SK-N-SH treated with all-trans-retinoic acid at 6 μM for 48 hours (cell line): Measurements from ENCODE around the gene ADM.
A peak's percentile ranks its signal among the peaks of the same experiment; 100 is the strongest.

Source experiments
- ATAC-seq: fragments of 200-7000 bp; cut with Tn5 transposase; 3 replicates; pipeline ENCODE4 v1.9.1; 2020; ENCODE audit warnings: mild to moderate bottlenecking, moderate library complexity
- ARNTL ChIP-seq: fragments of 450-650 bp; formaldehyde crosslinking; IDR thresholded peaks from 2 replicates; pipeline ENCODE4 v1.5.0; 2020; ENCODE audit warnings: low read depth, mild to moderate bottlenecking, moderate library complexity, borderline replicate concordance
- BACH2 ChIP-seq: fragments of 250-450 bp; sonication (Bioruptor Pico); IDR thresholded peaks from 2 replicates; pipeline ENCODE4 v1.9.0; 2021; ENCODE audit warnings: mild to moderate bottlenecking, borderline replicate concordance
- CSRNP3 ChIP-seq: fragments of 250-450 bp; sonication (Bioruptor Pico); IDR thresholded peaks from 2 replicates; pipeline ENCODE4 v1.5.1; 2021; ENCODE audit warnings: mild to moderate bottlenecking, moderate library complexity
- GLIS3 ChIP-seq: fragments of 250-450 bp; sonication (Bioruptor Pico); IDR thresholded peaks from 2 replicates; pipeline ENCODE4 v1.5.0; 2020; ENCODE audit warnings: mild to moderate bottlenecking, moderate library complexity
- OSR1 ChIP-seq: fragments of 250-450 bp; sonication (Bioruptor Pico); IDR thresholded peaks from 2 replicates; pipeline ENCODE4 v1.8.0; 2022; ENCODE audit warnings: moderate library complexity, mild to moderate bottlenecking, inconsistent platforms
- PPARA ChIP-seq: fragments of 250-450 bp; sonication (Bioruptor Pico); IDR thresholded peaks from 2 replicates; pipeline ENCODE4 v1.5.0; 2020; ENCODE audit warnings: mild to moderate bottlenecking, borderline replicate concordance
- RARB ChIP-seq: fragments of 250-450 bp; sonication (Bioruptor Pico); IDR thresholded peaks from 2 replicates; pipeline ENCODE4 v1.8.0; 2021; ENCODE audit warnings: mild to moderate bottlenecking, moderate library complexity
- ZC3H10 ChIP-seq: fragments of 250-450 bp; sonication (Bioruptor Pico); IDR thresholded peaks from 2 replicates; pipeline ENCODE4 v1.5.1; 2021; ENCODE audit warnings: mild to moderate bottlenecking, moderate library complexity
- ZFP3 ChIP-seq: fragments of 250-450 bp; sonication (Bioruptor Pico); IDR thresholded peaks from 2 replicates; pipeline ENCODE4 v1.5.0; 2020; ENCODE audit warnings: mild to moderate bottlenecking, moderate library complexity
- ZFP30 ChIP-seq: fragments of 450-650 bp; formaldehyde crosslinking; IDR thresholded peaks from 2 replicates; pipeline ENCODE4 v1.5.0; 2022; ENCODE audit warnings: mild to moderate bottlenecking, moderate library complexity
- ZNF70 ChIP-seq: fragments of 450-650 bp; formaldehyde crosslinking; IDR thresholded peaks from 2 replicates; pipeline ENCODE4 v1.5.0; 2020; ENCODE audit warnings: mild to moderate bottlenecking, moderate library complexity
- ZNF8 ChIP-seq: fragments of 450-650 bp; formaldehyde crosslinking; IDR thresholded peaks from 2 replicates; pipeline ENCODE4 v1.5.0; 2020; ENCODE audit warnings: mild to moderate bottlenecking, moderate library complexity
- TF ChIP-seq, protein P1 (sequence below): fragments of 250-450 bp; sonication (Bioruptor Pico); IDR thresholded peaks from 2 replicates; pipeline ENCODE4 v1.8.0; 2020; ENCODE audit warnings: mild to moderate bottlenecking, moderate library complexity, borderline replicate concordance
- TF ChIP-seq, protein P2 (sequence below): fragments of 250-450 bp; sonication (Bioruptor Pico); IDR thresholded peaks from 2 replicates; pipeline ENCODE4 v1.5.0; 2020; ENCODE audit warnings: mild to moderate bottlenecking, moderate library complexity

The ADM gene

GRCh38 chr11:10307022-10307399 lies 2.1 kb downstream of the ADM start (continued):
- no peak for TF ChIP-seq GLIS3 (CRISPR knock-in tag)
- no peak for TF ChIP-seq ZC3H10 (CRISPR knock-in tag)

DNA sequence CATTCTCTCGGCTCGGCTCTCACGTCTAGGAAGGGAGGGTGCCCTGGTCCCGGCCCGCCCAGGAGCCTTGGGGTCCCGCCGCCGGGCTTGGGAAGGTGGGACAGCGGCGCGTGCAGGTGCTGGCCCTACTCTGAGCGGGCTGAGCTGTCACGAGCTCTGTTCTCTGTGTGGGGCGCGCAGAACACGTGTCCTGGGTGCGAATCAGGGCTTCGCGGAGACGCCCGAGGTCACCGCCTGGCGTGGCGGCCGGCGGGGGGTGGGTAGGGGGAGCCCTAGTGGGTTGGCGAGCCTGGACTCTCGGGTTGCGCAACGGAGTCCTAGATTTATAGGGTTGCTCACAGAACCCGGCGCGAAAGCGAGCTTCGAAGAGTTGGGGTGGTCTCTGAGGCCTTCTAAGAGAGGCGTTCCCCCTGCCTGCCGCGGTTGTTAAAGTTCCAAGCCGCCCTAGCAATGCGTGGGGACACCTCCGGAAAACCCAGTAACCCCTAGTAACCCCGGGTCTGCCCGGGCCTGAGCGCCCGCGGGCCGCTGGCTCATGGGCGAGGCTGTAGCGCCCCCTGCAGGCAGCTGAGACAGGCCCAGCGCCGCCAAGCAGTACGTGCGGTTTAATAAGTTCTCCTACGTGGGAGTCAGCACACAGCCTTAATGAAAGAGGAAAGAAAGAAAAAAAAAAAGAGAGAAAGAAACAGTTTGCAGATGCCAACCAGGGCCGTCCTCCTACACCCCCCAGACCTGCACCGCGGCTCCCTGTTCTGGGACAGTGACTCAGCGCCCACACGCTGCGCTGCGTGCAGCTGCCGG lies 2.7 kb downstream of the ADM start:
- TF ChIP-seq ZFP3 (CRISPR knock-in tag) (0 out of 2 replicates have a peak, but pooled peaks have one; percentile 21), ZNF70 (CRISPR knock-in tag) (no peak), GLIS3 (CRISPR knock-in tag) (no peak; the same call in 1 of the 2 replicates)
- ATAC-seq, result peak; percentile 66

DNA sequence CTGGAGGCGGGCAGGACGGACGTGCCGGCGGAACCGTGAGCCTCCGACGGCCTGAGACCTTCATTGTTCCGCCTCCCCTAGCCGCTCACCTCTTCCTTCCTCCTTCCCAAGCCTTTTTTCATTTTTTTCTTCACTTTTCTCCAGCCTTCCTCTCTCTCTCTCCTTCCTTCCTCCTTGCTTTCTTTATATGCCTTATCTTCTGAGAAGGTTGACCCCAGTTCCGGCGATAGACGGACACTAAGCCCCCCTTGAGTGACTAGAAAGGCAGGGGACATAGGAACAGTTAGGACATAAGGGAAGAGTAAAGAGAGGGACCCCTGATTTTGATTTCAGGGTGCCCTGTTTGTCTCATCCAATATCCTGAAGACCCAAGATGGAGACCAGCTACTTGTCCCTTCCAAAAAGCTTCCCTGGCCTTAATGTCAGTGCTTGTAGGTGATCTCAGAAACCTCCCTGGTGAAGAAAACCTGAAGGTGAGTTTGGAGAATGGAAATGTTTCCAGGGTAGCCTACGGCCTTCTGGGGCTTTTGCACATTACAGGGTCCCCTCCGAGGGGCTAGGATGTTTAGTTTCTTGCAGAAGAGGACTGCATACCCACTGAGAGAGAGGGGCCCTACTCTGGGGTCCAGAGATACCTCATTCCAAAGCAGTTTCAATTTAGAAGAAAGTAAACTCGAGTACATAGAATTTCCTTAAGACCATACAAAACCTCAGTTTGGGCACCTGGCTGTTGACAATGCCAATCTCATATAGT lies 3.5 kb downstream of the ADM start:
- no peak for TF ChIP-seq ZNF70 (CRISPR knock-in tag)
- no peak for ATAC-seq

GRCh38 chr11:10309163-10310093 lies 4.6 kb downstream of the ADM start:
- peak; percentile 16; the same call in 1 of the 2 replicates for TF ChIP-seq ZC3H10 (CRISPR knock-in tag)
- TF ChIP-seq ARNTL, result no peak
- TF ChIP-seq ZNF70 (CRISPR knock-in tag), result no peak
- no peak for TF ChIP-seq OSR1 (CRISPR knock-in tag)
- no peak for TF ChIP-seq PPARA (CRISPR knock-in tag)
- TF ChIP-seq RARB, result 0 out of 2 replicates have a peak, but pooled peaks have one; percentile 52
- TF ChIP-seq, all 23 proteins: peak for 2
- ATAC-seq, result no peak

DNA sequence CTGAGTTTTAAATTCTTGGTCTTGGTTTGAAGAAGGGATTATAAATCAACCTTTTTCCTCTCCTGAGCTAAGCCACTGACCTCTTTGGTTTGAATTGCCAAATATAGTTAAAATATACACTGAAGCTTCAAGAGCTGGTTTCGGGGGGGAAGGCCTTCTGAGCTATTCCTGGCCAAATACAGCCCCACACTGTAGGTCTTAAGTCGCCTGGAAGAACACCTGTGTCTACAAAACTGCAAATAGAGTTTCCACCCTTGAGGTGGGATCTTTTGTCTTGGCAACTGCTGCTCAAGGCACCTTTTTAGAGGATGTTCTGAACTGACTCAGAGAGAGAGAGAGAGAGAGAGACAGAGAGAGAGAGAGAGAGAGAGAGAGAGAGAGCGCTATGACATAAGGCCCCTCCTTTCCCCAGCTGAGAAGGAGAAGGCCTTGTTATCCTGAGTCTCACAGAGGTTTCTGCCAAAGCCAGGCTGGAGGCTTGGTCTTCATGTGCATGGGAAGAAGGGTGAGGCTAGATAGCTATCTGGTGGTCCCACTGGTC lies 5.5 kb downstream of the ADM start:
- no peak for ATAC-seq

More for the DNA sequence above, 5.5 kb downstream of the ADM start:
- TF ChIP-seq, protein P1, sequence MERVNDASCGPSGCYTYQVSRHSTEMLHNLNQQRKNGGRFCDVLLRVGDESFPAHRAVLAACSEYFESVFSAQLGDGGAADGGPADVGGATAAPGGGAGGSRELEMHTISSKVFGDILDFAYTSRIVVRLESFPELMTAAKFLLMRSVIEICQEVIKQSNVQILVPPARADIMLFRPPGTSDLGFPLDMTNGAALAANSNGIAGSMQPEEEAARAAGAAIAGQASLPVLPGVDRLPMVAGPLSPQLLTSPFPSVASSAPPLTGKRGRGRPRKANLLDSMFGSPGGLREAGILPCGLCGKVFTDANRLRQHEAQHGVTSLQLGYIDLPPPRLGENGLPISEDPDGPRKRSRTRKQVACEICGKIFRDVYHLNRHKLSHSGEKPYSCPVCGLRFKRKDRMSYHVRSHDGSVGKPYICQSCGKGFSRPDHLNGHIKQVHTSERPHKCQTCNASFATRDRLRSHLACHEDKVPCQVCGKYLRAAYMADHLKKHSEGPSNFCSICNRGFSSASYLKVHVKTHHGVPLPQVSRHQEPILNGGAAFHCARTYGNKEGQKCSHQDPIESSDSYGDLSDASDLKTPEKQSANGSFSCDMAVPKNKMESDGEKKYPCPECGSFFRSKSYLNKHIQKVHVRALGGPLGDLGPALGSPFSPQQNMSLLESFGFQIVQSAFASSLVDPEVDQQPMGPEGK (CRISPR knock-in tag), result no peak
- TF ChIP-seq ZNF70 (CRISPR knock-in tag) (no peak), ZFP30 (CRISPR knock-in tag) (no peak), ZFP3 (CRISPR knock-in tag) (no peak), GLIS3 (CRISPR knock-in tag) (no peak), ZNF8 (CRISPR knock-in tag) (no peak), CSRNP3 (CRISPR knock-in tag) (no peak), PPARA (CRISPR knock-in tag) (no peak), BACH2 (CRISPR knock-in tag) (no peak)
- TF ChIP-seq, protein P2, sequence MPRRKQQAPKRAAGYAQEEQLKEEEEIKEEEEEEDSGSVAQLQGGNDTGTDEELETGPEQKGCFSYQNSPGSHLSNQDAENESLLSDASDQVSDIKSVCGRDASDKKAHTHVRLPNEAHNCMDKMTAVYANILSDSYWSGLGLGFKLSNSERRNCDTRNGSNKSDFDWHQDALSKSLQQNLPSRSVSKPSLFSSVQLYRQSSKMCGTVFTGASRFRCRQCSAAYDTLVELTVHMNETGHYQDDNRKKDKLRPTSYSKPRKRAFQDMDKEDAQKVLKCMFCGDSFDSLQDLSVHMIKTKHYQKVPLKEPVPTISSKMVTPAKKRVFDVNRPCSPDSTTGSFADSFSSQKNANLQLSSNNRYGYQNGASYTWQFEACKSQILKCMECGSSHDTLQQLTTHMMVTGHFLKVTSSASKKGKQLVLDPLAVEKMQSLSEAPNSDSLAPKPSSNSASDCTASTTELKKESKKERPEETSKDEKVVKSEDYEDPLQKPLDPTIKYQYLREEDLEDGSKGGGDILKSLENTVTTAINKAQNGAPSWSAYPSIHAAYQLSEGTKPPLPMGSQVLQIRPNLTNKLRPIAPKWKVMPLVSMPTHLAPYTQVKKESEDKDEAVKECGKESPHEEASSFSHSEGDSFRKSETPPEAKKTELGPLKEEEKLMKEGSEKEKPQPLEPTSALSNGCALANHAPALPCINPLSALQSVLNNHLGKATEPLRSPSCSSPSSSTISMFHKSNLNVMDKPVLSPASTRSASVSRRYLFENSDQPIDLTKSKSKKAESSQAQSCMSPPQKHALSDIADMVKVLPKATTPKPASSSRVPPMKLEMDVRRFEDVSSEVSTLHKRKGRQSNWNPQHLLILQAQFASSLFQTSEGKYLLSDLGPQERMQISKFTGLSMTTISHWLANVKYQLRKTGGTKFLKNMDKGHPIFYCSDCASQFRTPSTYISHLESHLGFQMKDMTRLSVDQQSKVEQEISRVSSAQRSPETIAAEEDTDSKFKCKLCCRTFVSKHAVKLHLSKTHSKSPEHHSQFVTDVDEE (CRISPR knock-in tag), result no peak
